ENCODE results near the gene DCDC2B.

Gene DCDC2B

DNA sequence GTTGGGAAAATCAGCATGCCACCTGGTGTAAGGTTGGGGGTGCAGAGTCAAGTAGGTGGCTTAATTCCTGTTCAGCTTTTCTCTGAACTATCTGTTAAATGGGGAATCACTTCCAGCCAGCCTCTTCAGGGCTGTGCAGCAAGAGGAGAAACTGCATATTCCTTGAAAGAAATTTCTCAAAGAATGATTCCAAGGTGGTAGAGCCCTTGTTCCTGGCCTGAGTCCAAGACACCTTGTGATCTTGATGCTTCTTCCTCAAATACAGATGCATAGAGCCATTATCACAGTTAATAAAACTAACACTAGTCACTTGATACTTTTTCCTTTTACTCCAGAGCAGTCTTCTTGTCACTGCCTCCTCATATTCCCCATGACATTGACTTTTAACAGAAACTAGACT lies 24.2 kb upstream of the DCDC2B start:
- no peak for DNase-seq (ENCODE audit: low read depth)
- TF ChIP-seq, protein P1, sequence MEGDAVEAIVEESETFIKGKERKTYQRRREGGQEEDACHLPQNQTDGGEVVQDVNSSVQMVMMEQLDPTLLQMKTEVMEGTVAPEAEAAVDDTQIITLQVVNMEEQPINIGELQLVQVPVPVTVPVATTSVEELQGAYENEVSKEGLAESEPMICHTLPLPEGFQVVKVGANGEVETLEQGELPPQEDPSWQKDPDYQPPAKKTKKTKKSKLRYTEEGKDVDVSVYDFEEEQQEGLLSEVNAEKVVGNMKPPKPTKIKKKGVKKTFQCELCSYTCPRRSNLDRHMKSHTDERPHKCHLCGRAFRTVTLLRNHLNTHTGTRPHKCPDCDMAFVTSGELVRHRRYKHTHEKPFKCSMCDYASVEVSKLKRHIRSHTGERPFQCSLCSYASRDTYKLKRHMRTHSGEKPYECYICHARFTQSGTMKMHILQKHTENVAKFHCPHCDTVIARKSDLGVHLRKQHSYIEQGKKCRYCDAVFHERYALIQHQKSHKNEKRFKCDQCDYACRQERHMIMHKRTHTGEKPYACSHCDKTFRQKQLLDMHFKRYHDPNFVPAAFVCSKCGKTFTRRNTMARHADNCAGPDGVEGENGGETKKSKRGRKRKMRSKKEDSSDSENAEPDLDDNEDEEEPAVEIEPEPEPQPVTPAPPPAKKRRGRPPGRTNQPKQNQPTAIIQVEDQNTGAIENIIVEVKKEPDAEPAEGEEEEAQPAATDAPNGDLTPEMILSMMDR (IDR thresholded peaks at IDR 0.05; ENCODE audit: insufficient read depth, low read depth, low read length, missing control alignments): no peak
- H3K4me3 ChIP-seq (ENCODE audit: low read depth, low read length): no peak overlapping the region

DNA sequence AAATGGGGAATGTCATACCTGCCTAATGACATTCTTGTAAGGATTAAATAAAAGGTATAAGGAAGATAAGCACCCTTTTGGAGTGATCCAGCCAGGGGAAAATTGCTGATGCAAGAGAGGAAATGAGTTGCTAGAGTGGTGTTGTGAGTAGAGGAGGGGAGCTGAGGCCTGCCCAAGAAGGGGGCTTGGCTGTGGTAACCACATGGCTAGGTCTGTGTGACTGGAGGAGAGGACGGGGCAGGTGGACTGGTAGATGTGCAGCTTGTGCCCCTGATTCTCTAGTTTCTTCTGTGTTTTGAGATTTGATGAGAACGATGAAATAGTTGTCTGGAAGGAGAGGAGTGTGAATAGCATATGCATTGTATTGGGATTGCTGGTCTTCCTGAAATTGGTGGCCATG lies 22.8 kb upstream of the DCDC2B start:
- DNase-seq (ENCODE audit: low read depth): no peak
- TF ChIP-seq, protein P1 (IDR thresholded peaks at IDR 0.05; ENCODE audit: insufficient read depth, low read depth, low read length, missing control alignments): no peak
- H3K4me3 ChIP-seq (ENCODE audit: low read depth, low read length): no peak overlapping the region

DNA sequence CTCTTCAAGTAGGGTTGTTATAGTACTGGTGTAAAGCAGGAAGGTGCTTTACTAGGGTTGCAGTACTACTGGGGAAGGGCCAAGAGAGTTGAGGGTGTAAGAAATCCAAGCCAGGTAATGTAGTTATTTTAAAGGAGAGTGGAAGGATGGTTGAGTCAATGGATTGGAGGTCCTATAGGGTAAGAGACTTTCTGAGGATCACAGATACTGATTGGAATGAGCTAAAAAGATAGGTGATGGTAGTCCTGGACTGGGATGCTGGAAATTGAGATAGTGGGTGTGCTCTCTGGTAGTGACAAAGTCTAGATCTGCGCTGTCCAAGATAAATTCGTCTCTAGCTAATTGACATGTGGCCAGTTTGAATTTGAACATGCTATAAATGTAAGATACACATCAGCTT lies 22.4 kb upstream of the DCDC2B start:
- no peak for DNase-seq (ENCODE audit: low read depth)
- TF ChIP-seq, protein P1 (IDR thresholded peaks at IDR 0.05; ENCODE audit: insufficient read depth, low read depth, low read length, missing control alignments): no peak
- H3K4me3 ChIP-seq (ENCODE audit: low read depth, low read length): no peak overlapping the region

DNA sequence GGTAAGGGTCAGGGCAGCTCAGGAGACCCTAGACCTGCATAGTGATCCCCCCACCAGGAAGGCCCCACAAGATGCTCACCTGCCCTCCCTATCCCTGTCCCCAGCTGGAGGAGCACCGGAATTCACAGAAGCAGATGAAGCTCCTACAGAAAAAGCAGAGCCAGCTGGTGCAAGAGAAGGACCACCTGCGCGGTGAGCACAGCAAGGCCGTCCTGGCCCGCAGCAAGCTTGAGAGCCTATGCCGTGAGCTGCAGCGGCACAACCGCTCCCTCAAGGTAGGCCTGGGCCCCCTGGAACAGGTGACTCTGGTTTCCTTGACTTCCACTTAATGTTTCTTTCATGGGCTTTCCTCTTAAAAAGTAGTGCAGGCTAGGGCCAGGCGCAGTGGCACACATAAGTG lies 21.0 kb upstream of the DCDC2B start:
- DNase-seq (ENCODE audit: low read depth): no peak
- no peak overlapping the region for H3K4me3 ChIP-seq (ENCODE audit: low read depth, low read length)
- TF ChIP-seq, protein P1 (IDR thresholded peaks at IDR 0.05; ENCODE audit: insufficient read depth, low read depth, low read length, missing control alignments): no peak

DNA sequence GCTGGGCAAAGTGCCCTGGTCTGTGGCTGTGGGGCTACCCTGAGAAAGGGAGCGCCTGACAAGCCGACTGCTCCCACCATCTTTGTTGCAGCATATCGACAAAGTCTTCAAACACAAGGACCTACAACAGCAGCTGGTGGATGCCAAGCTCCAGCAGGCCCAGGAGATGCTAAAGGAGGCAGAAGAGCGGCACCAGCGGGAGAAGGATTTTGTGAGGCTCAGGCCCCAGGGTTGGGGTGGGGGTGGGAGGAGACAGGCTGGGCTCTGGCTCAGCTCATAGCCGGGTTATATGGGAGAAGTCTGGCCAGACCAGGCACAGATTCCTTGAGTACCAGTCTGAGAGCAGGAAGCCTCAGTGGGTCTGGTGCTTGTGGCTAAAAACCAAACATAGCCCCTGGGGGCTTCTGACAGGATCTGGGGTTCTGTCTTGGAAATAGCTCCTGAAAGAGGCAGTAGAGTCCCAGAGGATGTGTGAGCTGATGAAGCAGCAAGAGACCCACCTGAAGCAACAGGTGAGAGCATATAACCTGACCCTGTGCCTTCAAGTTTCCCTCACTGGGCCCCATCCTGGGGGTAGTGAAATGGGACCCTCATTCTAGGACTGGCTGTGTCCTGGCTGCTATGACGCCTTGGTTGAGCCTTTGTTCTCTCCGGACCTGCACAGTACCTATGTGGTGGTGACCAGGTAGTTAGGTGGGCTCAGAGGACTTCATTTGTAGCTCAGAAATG lies 16.5 kb upstream of the DCDC2B start:
- H3K4me3 ChIP-seq (ENCODE audit: low read depth, low read length): no peak overlapping the region
- TF ChIP-seq, protein P1 (IDR thresholded peaks at IDR 0.05; ENCODE audit: insufficient read depth, low read depth, low read length, missing control alignments): no peak
- no peak for DNase-seq (ENCODE audit: low read depth)

DNA sequence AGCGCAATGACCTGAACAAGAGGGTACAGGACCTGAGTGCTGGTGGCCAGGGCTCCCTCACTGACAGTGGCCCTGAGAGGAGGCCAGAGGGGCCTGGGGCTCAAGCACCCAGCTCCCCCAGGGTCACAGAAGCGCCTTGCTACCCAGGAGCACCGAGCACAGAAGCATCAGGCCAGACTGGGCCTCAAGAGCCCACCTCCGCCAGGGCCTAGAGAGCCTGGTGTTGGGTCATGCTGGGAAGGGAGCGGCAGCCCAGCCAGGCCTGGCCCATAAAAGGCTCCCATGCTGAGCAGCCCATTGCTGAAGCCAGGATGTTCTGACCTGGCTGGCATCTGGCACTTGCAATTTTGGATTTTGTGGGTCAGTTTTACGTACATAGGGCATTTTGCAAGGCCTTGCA lies 13.9 kb upstream of the DCDC2B start:
- TF ChIP-seq, protein P1 (IDR thresholded peaks at IDR 0.05; ENCODE audit: insufficient read depth, low read depth, low read length, missing control alignments): no peak

DNA sequence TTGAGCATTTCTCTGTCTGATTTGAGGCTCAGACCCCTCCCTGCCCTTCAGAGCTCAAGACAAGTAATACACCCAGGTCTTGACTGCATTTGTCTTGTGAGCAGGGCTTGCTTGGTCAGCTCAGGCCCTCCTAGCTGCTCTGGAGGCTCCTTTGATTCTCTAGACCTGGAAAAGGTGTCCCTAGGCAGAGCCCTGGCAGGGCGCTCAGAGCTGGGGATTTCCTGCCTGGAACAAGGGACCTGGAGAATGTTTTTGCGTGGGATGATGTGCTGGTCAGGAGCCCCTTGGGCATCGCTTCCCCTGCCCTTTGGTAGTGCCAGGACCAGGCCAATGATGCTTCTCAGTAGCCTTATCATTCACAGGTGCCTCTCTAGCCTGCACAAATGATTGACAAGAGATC lies 13.4 kb upstream of the DCDC2B start:
- TF ChIP-seq, protein P1 (IDR thresholded peaks at IDR 0.05; ENCODE audit: insufficient read depth, low read depth, low read length, missing control alignments): no peak
- DNase-seq (ENCODE audit: low read depth): no peak
- no peak overlapping the region for H3K4me3 ChIP-seq (ENCODE audit: low read depth, low read length)

More for the DNA sequence above, 13.9 kb upstream of the DCDC2B start:
- H3K4me3 ChIP-seq (ENCODE audit: low read depth, low read length): no peak overlapping the region
- no peak for DNase-seq (ENCODE audit: low read depth)
